OCI-LY7 (cell line): ENCODE measurements around the gene LGR6.

ENCODE experiments used
- EZH2phosphoT487 ChIP-seq: fragments of 200-600 bp; sonication (generic); IDR thresholded peaks from 2 replicates; pipeline ENCODE4 v1.6.1; 2018; ENCODE audit warnings: low read depth, borderline replicate concordance, mild to moderate bottlenecking, mixed run types, antibody characterized with exemption, low read length, moderate library complexity, mixed read lengths
- TF ChIP-seq, protein P1 (sequence below): fragments of 200-600 bp; sonication (generic); conservative IDR thresholded peaks from 2 replicates; pipeline ENCODE4 v1.5.1; 2014; ENCODE audit warnings: mild to moderate bottlenecking, antibody characterized with exemption, low read length, moderate library complexity, mixed read lengths

- TF ChIP-seq, protein P1, sequence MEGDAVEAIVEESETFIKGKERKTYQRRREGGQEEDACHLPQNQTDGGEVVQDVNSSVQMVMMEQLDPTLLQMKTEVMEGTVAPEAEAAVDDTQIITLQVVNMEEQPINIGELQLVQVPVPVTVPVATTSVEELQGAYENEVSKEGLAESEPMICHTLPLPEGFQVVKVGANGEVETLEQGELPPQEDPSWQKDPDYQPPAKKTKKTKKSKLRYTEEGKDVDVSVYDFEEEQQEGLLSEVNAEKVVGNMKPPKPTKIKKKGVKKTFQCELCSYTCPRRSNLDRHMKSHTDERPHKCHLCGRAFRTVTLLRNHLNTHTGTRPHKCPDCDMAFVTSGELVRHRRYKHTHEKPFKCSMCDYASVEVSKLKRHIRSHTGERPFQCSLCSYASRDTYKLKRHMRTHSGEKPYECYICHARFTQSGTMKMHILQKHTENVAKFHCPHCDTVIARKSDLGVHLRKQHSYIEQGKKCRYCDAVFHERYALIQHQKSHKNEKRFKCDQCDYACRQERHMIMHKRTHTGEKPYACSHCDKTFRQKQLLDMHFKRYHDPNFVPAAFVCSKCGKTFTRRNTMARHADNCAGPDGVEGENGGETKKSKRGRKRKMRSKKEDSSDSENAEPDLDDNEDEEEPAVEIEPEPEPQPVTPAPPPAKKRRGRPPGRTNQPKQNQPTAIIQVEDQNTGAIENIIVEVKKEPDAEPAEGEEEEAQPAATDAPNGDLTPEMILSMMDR = peak; percentile 40; the same call in 1 of the 2 replicates
- no peak for TF ChIP-seq EZH2phosphoT487
Observed at GRCh38 chr1:202329891-202330290, 136.3 kb downstream of the LGR6 start.
